Astrocyte of the cerebellum (primary cell): ENCODE results near the gene SLC39A11.

ENCODE experiments used
- DNase-seq: peaks from one replicate; pipeline ENCODE4 v3.0.0-alpha.2; 2011; ENCODE audit warnings: low read depth
- H3K4me3 ChIP-seq: 2 replicates; pipeline ENCODE4 v1.5.1; 2011; ENCODE audit warnings: mild to moderate bottlenecking, low read depth, low read length, moderate library complexity
- CTCF ChIP-seq: IDR thresholded peaks from 2 replicates; pipeline ENCODE4 v1.5.1; 2012; ENCODE audit warnings: low read length, low read depth, moderate library complexity, mild to moderate bottlenecking; ENCODE audit errors: missing control alignments
- in situ Hi-C: cut with HindIII; loops from 2 replicates; pipeline ENCODE4 v1.10.0; 2017; ENCODE audit warnings: low sequenced_read_pairs

Gene SLC39A11

GRCh38 chr17:72977771-72978417 lies 114.6 kb downstream of the SLC39A11 start:
- no peak for TF ChIP-seq CTCF
- in situ Hi-C loops, result no loop called here
- H3K4me3 ChIP-seq, result no peak overlapping the region
- DNase-seq, result peak; percentile 4

GRCh38 chr17:72976971-72977770 lies 115.3 kb downstream of the SLC39A11 start:
- no peak for TF ChIP-seq CTCF
- DNase-seq, result peak; percentile 56
- in situ Hi-C loops, result no loop called here
- H3K4me3 ChIP-seq, result no peak overlapping the region

- in situ Hi-C loops, result no loop called here
- no peak for DNase-seq
- H3K4me3 ChIP-seq, result no peak overlapping the region
- TF ChIP-seq CTCF, result no peak
Measured at GRCh38 chr17:72975509-72975908, 117.0 kb downstream of the SLC39A11 start.

GRCh38 chr17:72974605-72975232 lies 117.8 kb downstream of the SLC39A11 start:
- in situ Hi-C loops, result no loop called here
- no peak for DNase-seq
- H3K4me3 ChIP-seq, result no peak overlapping the region
- no peak for TF ChIP-seq CTCF

- in situ Hi-C loops, result no loop called here
- no peak overlapping the region for H3K4me3 ChIP-seq
- TF ChIP-seq CTCF, result no peak
- no peak for DNase-seq
Measured at GRCh38 chr17:72972263-72972951, 120.1 kb downstream of the SLC39A11 start.

GRCh38 chr17:72971226-72971880 lies 121.1 kb downstream of the SLC39A11 start:
- H3K4me3 ChIP-seq, result no peak overlapping the region
- DNase-seq, result no peak
- no peak for TF ChIP-seq CTCF
- in situ Hi-C loops, result no loop called here
